Uterus (tissue), 4 donors: ENCODE results near the gene GOSR2. TPM values are rescaled to one million over a fixed set of nuclear protein-coding genes. Genes with fewer than 3 reads are reported as not detected.

Experiments
- DNase-seq, 2 donors: peaks; one replicate each; pipeline ENCODE4 v3.0.0-alpha.2; 2019 to 2020
- H3K27ac ChIP-seq, 2 donors: fragments of 200-600 bp; sonication (generic); 1 replicate in 1 of 2; 2 replicates in 1 of 2; pipeline ENCODE4 v1.5.1; 2016 to 2018
- H3K27me3 ChIP-seq, 2 donors: fragments of 200-600 bp; sonication (generic); one replicate each; pipeline ENCODE4 v1.5.1; 2018 to 2019; ENCODE audit warnings: control low read depth in 1 of 2
- H3K36me3 ChIP-seq, 2 donors: fragments of 200-600 bp; sonication (generic); one replicate each; pipeline ENCODE4 v1.5.1; 2019; ENCODE audit warnings: control low read depth in 1 of 2
- H3K4me1 ChIP-seq, 2 donors: fragments of 200-600 bp; sonication (generic); one replicate each; pipeline ENCODE4 v1.5.1; 2018 to 2019; ENCODE audit warnings: control low read depth in 1 of 2
- H3K4me3 ChIP-seq, 2 donors: fragments of 200-600 bp; sonication (generic); 1 replicate in 1 of 2; 2 replicates in 1 of 2; pipeline ENCODE4 v1.5.1; 2018 to 2019; ENCODE audit warnings: mild to moderate bottlenecking in 1 of 2
- H3K9me3 ChIP-seq, 2 donors: fragments of 200-600 bp; sonication (generic); one replicate each; pipeline ENCODE4 v1.5.1; 2019; ENCODE audit warnings: control low read depth in 1 of 2
- CTCF ChIP-seq, 4 experiments: fragments of 200-600 bp in 2 of 4; fragments of 450-650 bp in 2 of 4; sonication (generic) in 2 of 4; IDR thresholded peaks; one replicate each; pipeline ENCODE4 v1.5.1; 2016 to 2019; ENCODE audit warnings: antibody characterized with exemption in 4 of 4, mild to moderate bottlenecking in 2 of 4, moderate library complexity in 1 of 4
- POLR2A ChIP-seq, 2 donors: fragments of 450-650 bp; IDR thresholded peaks; one replicate each; pipeline ENCODE4 v1.6.1; 2016; ENCODE audit warnings: antibody characterized with exemption in 2 of 2, mild to moderate bottlenecking in 1 of 2, moderate library complexity in 1 of 2
- intact Hi-C: fragments of 100-400 bp; cut with DNase I; formaldehyde crosslinking; loops from one replicate; pipeline ENCODE4 v1.15.1; 2023; ENCODE audit warnings: low total_unique reads
- total RNA-seq, 4 donors: library from RNA; depleted of rRNA in 3 of 4; stranded (reverse); fragments of >200 nt in 3 of 4; gene quantifications; one replicate each; pipeline versions ENCODE4 v1.1.0 to v1.2.4, GENCODE V29; 2014 to 2023
- donor health status: DM: yes; HTN: yes; CAD: no.

Gene GOSR2
- total RNA-seq, 4 donors from 2014 or later: 66.9 to 90.5 (median 77.2) TPM

DNA sequence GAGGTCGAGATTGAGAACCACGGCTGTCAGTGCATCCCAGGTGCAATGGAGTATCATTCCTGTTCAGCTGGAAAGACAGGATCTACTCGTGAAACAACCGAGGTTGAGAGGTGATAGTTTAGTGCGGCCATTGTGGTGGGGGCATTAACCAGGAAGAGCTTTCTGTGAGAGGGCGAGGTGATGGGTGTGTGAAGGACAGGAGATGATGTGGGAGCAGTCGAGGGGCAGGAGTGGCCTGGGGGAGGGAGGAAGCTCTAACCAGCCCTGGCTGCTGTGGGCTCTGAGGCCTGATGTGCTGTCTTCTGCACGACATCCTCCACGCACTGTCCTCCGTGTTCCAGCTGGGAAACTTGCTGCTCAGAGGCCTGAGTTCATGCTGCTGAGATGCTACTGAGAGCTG, 22.0 kb downstream of the GOSR2 start:
- Histone ChIP-seq H3K36me3 (no peaks in the 10 kb centered on the region), H3K4me3 (no peak overlapping the region), H3K4me1 (peaks cover 0 to 7% of the 10 kb centered on the region in 2 donors), H3K27ac (no peak overlapping the region), H3K27me3 (no peaks in the 10 kb centered on the region), H3K9me3 (no peaks in the 10 kb centered on the region)
- no peak for DNase-seq
- intact Hi-C loops: no loop called here
- TF ChIP-seq CTCF (IDR thresholded peaks at IDR 0.05): no peak
- TF ChIP-seq POLR2A (IDR thresholded peaks at IDR 0.05): no peak

DNA sequence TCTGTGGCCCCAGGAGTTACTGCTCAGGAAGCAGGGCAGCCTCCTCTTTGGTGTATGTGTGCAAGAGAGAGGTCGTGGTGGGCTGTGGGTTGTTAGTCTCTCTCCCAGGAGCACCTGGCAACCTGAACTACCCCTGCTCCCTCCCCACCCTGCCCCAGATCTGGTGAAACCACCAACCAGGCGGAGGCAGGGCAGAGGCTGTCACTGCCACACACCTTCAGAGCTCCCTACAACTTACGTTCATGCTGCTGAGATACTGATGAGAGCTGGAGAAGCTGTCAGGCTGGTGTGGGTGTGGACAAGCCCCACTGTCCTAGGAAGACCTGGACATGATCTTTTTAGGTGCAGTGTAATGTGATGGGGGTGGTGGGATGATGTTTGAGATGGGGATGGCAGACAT, 24.3 kb downstream of the GOSR2 start:
- Histone ChIP-seq H3K4me3 (no peak overlapping the region), H3K27me3 (no peaks in the 10 kb centered on the region), H3K9me3 (no peaks in the 10 kb centered on the region), H3K27ac (no peak overlapping the region), H3K4me1 (peaks cover 0 to 7% of the 10 kb centered on the region in 2 donors), H3K36me3 (no peaks in the 10 kb centered on the region)
- TF ChIP-seq CTCF (IDR thresholded peaks at IDR 0.05) (no peak), POLR2A (IDR thresholded peaks at IDR 0.05) (no peak)
- DNase-seq: no peak
- intact Hi-C loops: no loop called here

GRCh38 chr17:46948544-46948943, 25.6 kb downstream of the GOSR2 start:
- H3K27ac ChIP-seq: no peak overlapping the region
- intact Hi-C loops: no loop called here
- peaks cover 0 to 7% of the 10 kb centered on the region in 2 donors for H3K4me1 ChIP-seq
- H3K36me3 ChIP-seq: no peaks in the 10 kb centered on the region
- H3K9me3 ChIP-seq: no peaks in the 10 kb centered on the region
- DNase-seq: no peak
- H3K27me3 ChIP-seq: no peaks in the 10 kb centered on the region
- no peak overlapping the region for H3K4me3 ChIP-seq
- TF ChIP-seq POLR2A (IDR thresholded peaks at IDR 0.05) (no peak), CTCF (IDR thresholded peaks at IDR 0.05) (no peak)

DNA sequence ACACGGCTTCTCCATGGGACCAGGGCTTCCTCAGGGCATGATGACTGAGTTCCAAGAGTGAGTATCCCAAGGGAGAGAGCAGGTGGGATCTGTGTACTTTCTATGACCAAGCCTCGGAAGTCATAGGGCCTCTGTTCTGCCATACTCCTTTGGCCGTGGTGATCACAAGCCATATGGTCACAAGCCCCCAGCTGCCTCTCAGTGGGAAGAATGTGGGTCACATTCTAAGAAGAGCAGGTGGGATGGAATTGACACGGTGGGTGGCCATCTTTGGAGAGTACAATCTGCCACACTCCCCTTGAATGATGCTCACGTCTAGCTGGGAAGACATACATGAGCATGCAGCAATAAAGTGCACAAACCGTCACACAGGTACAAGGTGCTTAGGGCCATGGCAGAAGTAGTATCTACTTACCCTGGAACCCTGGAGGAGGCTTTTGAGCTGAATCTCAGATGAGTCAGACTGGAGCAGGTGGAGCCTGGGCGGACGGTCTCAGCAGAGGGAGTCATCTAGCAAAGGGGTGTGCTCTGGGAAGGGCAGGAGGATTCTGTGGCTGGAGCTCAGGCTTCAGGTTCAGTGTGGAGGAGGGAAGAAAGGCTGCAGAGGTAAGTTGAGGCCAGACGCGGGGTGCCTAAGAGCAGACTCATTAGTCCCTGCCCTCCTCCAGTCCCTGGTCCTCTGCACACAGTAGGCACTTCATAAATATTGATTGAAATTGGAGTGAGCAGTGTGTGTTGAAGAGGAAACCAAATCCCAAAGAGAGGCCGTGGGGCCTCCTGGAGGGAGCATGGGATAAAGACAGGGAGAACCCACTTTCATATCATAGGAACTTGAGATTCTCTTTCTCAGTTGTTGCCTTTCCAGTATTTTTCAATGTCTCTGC, 26.6 kb downstream of the GOSR2 start:
- intact Hi-C loops: no loop called here
- TF ChIP-seq POLR2A (IDR thresholded peaks at IDR 0.05) (no peak), CTCF (IDR thresholded peaks at IDR 0.05) (no peak)
- H3K36me3 ChIP-seq: no peaks in the 10 kb centered on the region
- no peak overlapping the region for H3K27ac ChIP-seq
- H3K27me3 ChIP-seq: no peaks in the 10 kb centered on the region
- H3K9me3 ChIP-seq: no peaks in the 10 kb centered on the region
- no peak overlapping the region for H3K4me3 ChIP-seq
- DNase-seq: no peak
- H3K4me1 ChIP-seq: no peaks in the 10 kb centered on the region

- H3K27ac ChIP-seq: no peak overlapping the region
- DNase-seq: no peak
- intact Hi-C loops: no loop called here
- no peaks in the 10 kb centered on the region for H3K9me3 ChIP-seq
- TF ChIP-seq CTCF (IDR thresholded peaks at IDR 0.05) (no peak), POLR2A (IDR thresholded peaks at IDR 0.05) (no peak)
- H3K27me3 ChIP-seq: no peaks in the 10 kb centered on the region
- no peaks in the 10 kb centered on the region for H3K36me3 ChIP-seq
- no peak overlapping the region for H3K4me3 ChIP-seq
- H3K4me1 ChIP-seq: no peaks in the 10 kb centered on the region
Observed at GRCh38 chr17:46950342-46950996, 27.5 kb downstream of the GOSR2 start.
